CD4-positive, alpha-beta T cell treated with Interleukin-15 for 4 hours (primary cell): ENCODE results near the gene WDR5.
A peak's percentile ranks its signal among the peaks of the same experiment; 100 is the strongest.
"Not testable (repeated sequence)": the region's sequence is repeated elsewhere in the genome, so short reads cannot be mapped to it uniquely, and the experiment has no call there.

Source experiments
- DNase-seq: peaks from one replicate; pipeline ENCODE4 v3.0.0-alpha.2; 2020; ENCODE audit warnings: low spot score

WDR5 gene

GRCh38 chr9:134135343-134136117, at the start of gene WDR5:
WDR5 (plus strand) TSS chr9:134136082; CDS start chr9:134139878, 3,796 bp downstream.
- peak; percentile 93 for DNase-seq

DNA sequence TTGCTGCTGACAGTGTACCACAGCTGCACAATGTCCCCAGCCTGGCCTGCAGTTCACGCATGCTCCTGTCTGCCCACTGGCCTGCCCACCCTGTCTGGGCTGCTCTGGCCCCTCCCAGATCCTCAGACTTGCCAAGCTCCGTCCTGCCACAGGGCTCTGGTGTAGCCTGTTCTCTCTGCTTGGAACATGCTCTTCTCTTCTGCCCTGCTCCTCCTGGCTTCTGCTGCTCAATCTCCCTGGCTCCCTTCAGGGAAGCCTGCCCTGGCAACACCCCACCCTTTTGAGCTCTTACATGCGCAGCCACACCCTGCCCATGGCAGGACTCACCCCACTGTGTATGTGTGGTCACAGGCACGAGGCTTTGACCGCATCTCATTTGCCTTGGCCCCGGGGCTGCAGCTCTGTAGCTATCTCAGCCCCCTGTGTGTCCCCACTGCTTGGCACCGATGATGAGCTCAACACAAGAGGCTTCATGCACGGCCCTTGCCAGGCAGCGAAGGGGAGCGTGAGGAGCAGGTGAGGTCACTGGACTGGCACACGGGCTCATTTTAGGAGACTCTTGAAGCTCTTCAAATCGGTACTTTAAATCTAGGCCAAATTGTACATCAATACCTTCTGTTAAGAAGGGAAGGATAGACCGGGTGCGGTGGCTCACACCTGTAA, 47.7 kb upstream of the WDR5 start:
- no peak for DNase-seq

DNA sequence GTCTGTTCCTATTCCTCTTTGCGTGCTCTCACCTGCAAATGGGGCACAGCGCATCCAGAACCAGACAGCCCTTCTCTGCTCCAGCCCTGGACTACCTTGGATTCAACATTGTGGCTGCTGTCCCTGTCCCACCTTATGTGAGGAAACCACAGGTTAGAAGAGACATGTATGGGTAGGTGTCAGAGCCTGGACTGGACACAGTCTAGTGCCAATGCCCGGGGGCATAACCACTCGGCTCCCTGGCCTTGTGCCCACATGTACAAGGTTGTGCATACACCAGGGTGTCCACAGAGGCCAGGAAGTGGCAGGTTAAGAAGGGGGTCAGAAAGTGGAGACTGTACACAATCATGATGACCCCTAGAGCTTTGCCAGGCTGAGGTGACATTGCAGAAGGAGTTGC, 45.9 kb upstream of the WDR5 start:
- no peak for DNase-seq

GRCh38 chr9:134099123-134099761, 36.6 kb upstream of the WDR5 start:
- peak; percentile 60 for DNase-seq

- no peak for DNase-seq
Measured at GRCh38 chr9:134100040-134100439, 35.8 kb upstream of the WDR5 start.

GRCh38 chr9:134101133-134101532, 34.7 kb upstream of the WDR5 start:
- DNase-seq: not testable (repeated sequence)

DNA sequence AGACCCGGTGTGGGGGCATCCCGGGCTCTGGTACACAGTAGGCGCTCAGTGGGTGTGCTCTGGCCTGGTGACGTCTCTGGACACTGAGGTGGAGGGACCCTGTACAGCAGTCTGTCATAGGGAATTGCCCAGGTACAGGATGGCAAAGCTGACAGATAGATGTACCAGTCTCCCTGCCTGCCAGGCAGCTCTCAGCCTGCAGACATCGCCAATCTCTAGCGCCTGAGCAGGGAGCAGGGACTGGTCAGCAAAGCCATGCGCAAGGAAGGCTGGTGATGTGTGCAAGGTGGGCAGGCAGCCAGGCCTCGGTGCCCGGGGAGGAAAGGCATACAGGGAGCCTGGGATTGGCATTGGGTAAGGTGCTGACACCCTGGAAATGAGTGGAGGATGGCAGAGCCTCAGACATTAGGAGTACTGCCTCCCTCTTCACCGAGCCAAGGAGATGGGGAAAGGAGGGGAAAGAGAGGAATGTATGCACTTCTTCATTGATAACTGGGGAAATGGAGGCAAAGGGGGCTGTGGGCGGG, 34.2 kb upstream of the WDR5 start:
- DNase-seq: no peak

DNA sequence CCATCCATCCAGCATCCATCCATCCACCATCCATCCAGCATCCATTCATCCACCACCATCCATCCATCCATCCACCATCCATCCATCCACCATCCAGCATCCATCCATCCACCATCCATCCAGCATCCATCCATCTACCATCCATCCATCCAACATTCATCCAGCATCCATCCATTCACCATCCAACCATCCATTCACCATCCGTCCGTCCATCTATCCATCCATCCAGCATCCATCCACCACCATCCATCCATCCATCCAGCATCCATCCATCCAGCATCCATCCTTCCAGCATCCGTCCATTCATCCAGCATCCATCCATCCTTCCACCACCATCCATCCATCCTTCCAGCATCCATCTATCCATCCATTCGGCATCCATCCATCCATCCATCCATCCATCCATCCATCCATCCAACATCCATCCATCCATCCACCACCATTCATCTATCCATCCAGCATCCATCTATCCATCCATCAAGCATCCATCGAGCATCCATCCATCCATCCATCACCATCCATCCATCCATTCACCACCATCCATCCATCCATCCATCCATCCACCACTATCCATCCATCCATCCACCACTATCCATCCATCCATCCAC, 32.4 kb upstream of the WDR5 start:
- DNase-seq: no peak

DNA sequence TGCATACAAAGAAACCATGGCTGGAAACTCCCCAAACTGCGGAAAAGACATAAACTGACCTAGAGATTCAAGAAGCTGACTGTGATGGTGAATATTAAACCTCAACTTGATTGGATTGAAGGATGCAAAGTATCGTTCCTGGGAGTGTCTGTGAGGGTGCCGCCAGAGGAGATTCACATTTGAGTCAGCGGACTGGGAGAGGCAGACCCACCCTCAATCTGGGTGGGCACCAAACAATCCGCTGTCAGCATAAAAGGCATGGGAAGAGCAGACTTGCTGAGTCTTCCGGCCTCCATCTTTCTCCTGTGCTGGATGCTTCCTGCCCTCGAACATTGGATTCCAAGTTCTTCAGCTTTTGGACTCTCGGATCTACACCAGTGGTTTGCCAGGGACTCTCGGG, 24.8 kb upstream of the WDR5 start:
- no peak for DNase-seq

GRCh38 chr9:134112561-134112960, 23.3 kb upstream of the WDR5 start:
- DNase-seq: no peak

GRCh38 chr9:134118972-134119371, 16.9 kb upstream of the WDR5 start:
- not testable (repeated sequence) for DNase-seq

DNA sequence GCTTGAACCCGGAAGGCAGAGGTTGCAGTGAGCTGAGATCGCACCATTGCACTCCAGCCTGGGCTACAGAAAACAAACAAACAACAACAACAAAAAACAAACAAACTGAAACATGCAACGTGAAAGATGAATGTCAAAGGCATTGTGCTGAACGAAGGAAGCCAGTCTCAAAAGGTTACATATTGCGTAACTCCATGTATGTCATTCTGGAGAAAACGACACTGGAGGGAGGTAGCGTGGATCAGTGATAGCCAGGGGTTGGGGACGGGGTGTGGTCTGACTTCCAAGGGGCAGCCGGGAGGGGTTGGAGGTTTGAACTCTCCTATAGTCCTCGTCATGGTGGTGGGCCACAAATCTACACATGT, 12.1 kb upstream of the WDR5 start:
- no peak for DNase-seq

DNA sequence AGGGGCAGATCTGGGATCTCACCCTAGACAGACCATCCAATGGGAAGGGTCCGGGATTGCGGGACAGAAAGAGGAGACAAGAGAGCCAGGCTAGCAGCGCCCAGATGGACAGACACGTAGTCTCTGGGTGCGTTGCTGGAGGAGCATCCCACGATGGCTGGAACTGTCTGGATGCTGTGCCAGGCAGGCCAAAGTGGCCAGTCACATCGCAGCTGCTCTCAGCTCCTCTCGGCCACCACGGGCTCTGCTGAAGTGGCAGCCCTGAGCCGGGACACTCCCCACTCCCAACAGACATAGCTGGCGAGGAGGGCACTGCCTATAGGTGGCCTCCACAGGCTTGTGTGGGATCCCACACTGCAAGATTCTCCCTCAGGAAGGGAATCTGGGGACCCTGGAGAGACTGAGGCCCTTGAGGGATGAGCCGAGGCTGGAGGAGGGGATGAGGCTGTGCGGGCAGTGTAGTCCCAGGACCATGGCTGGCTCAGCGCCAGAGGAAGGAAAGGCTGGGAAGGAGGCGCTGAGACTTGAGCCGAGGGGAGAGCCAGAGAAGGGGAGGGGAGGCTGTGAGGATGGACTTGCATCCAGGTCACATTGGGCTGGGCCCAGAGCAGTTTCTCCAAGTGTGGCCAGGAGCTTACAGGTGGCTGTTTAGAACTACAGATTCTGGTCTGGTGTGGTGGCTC, 10.3 kb upstream of the WDR5 start:
- DNase-seq: no peak

GRCh38 chr9:134126373-134126772, 9.5 kb upstream of the WDR5 start:
- DNase-seq: no peak

DNA sequence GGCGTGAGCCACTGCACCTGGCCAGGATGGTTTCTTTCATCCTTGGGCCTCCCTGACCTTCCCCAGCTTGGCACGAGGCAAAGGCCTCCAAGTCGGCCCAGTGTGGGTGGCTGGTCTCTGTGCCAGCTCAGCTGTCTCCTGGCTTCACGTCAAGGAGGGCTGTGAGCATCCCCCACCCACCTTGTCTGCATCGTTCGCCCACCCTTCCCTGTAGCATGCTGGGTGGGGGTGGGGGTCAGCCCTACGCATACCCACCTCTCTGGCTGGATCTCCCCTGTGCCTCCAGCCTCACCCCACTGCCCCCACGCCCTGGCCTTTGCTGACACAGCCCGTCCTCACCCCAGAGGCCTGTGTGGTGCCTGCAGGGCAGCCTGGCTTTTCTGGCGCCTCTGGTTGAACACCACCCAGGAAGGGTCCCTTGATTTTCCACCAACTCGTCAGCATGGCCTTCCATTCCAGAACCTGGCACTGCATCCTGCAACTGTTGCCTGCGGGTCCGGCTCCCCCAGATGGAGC, 8.8 kb upstream of the WDR5 start:
- DNase-seq: no peak

DNA sequence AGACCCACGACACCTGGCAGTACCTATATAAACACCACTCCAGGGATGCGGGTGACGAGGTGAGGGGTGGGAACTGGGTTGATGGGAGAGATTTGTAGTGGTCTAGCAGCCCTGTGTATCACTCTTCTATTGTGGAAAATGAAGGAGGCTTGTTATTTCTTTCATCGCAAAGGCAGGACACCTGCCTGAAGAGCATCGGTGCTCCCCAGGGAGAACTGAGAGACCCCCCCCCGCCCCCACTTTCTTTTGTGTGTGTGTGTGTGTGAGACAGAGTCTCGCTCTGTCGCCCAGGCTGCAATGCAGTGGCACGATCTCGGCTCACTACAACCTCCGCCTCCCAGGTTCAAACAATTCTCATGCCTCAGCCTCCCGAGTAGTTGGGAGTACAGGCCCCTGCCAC, 8.3 kb upstream of the WDR5 start:
- DNase-seq: no peak

GRCh38 chr9:134128727-134129679, 6.9 kb upstream of the WDR5 start:
- DNase-seq: no peak

- DNase-seq: no peak
Measured at GRCh38 chr9:134130503-134131375, 5.1 kb upstream of the WDR5 start.

- DNase-seq: no peak
Measured at GRCh38 chr9:134131471-134132207, 4.2 kb upstream of the WDR5 start.
